GM06990 (cell line): ENCODE measurements around the gene GIPC2.
"Not testable (repeated sequence)": the region's sequence is repeated elsewhere in the genome, so short reads cannot be mapped to it uniquely, and the experiment has no call there.

ENCODE experiments used
- DNase-seq: peaks from one replicate; pipeline ENCODE4 v3.0.0-alpha.2; 2011; ENCODE audit not compliant: insufficient read length; ENCODE audit errors: extremely low read depth
- H3K27me3 ChIP-seq: replicated peaks from 2 replicates; pipeline ENCODE4 v1.6.0; 2011; ENCODE audit warnings: low read length; ENCODE audit not compliant: control insufficient read depth, insufficient read depth
- H3K36me3 ChIP-seq: 2 replicates; pipeline ENCODE4 v1.5.1; 2011; ENCODE audit warnings: low read length; ENCODE audit not compliant: control insufficient read depth, insufficient read depth
- H3K4me3 ChIP-seq: replicated peaks from 2 replicates; pipeline ENCODE4 v1.5.1; 2011; ENCODE audit warnings: low read depth, mild to moderate bottlenecking, control low read depth, low read length
- TF ChIP-seq, protein P1 (sequence below): IDR thresholded peaks from 2 replicates; pipeline ENCODE4 v1.5.1; 2011; ENCODE audit warnings: low read length, control low read depth, mild to moderate bottlenecking, inconsistent platforms; ENCODE audit not compliant: insufficient read depth, poor library complexity, severe bottlenecking

GIPC2 gene

DNA sequence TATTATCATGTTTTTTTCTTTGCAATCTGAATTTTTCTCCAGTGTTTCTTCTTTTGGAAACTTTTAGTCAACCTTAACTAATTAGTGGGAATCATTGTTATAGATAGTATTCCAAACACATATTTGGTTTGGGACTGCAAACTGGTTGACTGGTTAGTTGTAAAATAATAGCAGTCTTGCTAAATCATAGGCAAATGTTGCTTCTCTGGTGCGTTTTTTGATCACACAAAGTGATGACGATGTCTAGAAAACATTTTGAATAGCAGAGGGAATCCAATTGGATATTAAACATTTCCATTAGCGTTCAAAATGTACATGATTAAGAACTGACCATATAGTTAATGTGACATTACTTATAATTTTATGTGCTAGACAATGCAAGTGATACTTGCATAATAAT lies 36.5 kb upstream of the GIPC2 start:
- Histone ChIP-seq H3K27me3 (no peaks in the 10 kb centered on the region), H3K36me3 (no peaks in the 10 kb centered on the region), H3K4me3 (no peak overlapping the region)
- no peak for DNase-seq
- TF ChIP-seq, protein P1, sequence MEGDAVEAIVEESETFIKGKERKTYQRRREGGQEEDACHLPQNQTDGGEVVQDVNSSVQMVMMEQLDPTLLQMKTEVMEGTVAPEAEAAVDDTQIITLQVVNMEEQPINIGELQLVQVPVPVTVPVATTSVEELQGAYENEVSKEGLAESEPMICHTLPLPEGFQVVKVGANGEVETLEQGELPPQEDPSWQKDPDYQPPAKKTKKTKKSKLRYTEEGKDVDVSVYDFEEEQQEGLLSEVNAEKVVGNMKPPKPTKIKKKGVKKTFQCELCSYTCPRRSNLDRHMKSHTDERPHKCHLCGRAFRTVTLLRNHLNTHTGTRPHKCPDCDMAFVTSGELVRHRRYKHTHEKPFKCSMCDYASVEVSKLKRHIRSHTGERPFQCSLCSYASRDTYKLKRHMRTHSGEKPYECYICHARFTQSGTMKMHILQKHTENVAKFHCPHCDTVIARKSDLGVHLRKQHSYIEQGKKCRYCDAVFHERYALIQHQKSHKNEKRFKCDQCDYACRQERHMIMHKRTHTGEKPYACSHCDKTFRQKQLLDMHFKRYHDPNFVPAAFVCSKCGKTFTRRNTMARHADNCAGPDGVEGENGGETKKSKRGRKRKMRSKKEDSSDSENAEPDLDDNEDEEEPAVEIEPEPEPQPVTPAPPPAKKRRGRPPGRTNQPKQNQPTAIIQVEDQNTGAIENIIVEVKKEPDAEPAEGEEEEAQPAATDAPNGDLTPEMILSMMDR: no peak

DNA sequence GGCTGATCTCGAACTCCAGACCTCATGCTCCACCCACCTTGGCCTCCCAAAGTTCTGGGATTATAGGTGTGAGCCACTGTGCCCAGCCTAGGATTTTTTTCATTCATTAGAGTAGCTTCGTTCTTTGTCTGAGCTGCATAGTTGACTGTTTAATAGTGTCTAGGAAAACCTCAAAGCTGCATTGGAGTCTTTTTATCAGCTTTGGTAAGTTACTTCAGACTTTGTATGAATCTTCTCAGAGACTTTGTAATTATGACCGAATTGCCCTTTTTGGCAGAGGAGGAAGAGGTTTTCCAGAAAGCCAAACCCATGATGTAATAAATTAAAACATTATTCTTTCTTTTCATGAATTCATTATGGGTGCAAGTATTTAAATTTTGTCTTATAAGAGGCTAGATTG lies 35.9 kb upstream of the GIPC2 start:
- Histone ChIP-seq H3K4me3 (no peak overlapping the region), H3K36me3 (no peaks in the 10 kb centered on the region), H3K27me3 (no peaks in the 10 kb centered on the region)
- TF ChIP-seq, protein P1: no peak
- no peak for DNase-seq

DNA sequence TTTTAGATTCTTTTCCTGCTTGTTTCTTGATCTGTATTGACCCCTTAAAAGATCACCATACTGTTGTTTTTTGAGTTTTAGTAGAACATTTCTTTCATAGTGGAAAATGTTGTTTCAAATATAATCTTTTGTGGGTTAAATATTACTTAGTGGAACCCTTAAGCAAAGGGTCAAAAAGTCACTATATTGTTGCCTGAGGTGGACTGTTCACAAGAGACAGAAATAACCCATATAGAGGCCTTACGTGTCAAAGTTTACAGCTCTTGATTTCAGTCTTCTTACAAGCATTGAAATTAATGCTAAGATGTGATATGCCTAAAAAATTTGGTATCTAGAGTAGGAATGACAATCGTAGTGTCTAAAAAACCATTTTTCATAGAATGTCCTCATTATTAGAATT lies 34.7 kb upstream of the GIPC2 start:
- TF ChIP-seq, protein P1: no peak
- Histone ChIP-seq H3K27me3 (no peaks in the 10 kb centered on the region), H3K36me3 (no peaks in the 10 kb centered on the region)

DNA sequence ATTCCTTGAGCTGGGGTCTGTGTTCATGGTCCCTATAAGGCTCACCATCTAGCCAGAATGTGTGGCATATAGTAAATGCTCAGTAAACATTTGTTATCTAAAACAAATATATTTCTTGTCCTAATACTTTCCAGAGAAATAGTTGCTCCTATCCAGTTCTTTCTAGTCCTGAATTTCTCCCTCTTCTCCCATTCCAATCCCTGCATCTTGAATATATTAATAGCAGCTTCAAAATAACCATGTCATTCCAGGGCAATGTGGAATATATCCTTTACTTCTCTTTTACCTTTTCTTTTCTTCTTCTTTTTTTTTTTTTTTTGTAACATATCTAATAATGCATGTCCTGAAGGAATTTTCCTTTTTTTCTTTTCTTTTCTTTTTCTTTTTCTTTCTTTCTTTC lies 30.6 kb upstream of the GIPC2 start:
- TF ChIP-seq, protein P1: no peak
- Histone ChIP-seq H3K27me3 (no peaks in the 10 kb centered on the region), H3K36me3 (no peaks in the 10 kb centered on the region), H3K4me3 (no peak overlapping the region)
- DNase-seq: no peak

More for the DNA sequence above, 34.7 kb upstream of the GIPC2 start:
- H3K4me3 ChIP-seq: no peak overlapping the region
- no peak for DNase-seq

DNA sequence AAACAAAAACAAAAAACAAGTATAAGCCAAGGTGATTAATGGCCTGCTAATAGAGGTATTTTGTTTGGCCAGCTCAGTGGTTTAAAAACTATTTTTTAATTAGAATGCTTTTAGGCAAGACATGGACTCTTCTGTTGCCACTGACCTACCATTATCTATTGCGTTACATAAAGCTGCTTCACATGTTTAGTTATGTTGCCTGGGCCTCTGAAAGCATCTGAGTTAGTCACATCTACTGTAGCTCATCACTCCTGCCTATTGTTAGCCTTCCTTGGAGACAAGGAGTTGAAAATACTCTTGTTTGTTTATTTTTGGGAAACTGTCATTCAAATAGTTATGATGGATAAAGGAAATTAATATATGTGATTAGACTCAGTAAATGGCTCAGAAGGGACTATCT lies 26.7 kb upstream of the GIPC2 start:
- TF ChIP-seq, protein P1: no peak
- no peak overlapping the region for H3K4me3 ChIP-seq
- DNase-seq: no peak

DNA sequence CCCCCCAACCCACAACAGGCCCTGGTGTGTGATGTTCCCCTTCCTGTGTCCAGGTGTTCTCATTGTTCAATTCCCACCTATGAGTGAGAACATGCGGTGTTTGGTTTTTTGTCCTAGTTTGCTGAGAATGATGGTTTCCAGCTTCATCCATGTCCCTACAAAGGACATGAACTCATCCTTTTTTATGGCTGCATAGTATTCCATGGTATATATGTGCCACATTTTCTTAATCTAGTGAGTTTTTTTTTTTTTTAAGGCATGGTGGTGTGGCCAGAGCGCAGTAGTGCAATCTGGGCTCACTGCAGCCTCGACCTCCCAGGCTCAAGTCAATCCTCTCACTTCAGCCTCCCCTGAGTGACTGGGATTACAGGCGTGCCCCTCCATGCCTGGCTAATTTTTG lies 24.6 kb upstream of the GIPC2 start:
- not testable (repeated sequence) for DNase-seq, H3K4me3 ChIP-seq, H3K27me3 ChIP-seq, H3K36me3 ChIP-seq

More for the DNA sequence above, 26.7 kb upstream of the GIPC2 start:
- Histone ChIP-seq H3K27me3 (no peaks in the 10 kb centered on the region), H3K36me3 (no peaks in the 10 kb centered on the region)
